GM12874 (cell line): ENCODE results near the gene ITGB5.

Experiments used
- TF ChIP-seq, protein P1 (sequence below): IDR thresholded peaks from 2 replicates; pipeline ENCODE4 v1.5.1; 2011; ENCODE audit warnings: low read depth, mild to moderate bottlenecking, control low read depth, low read length, moderate library complexity; ENCODE audit not compliant: insufficient read depth

Gene ITGB5

DNA sequence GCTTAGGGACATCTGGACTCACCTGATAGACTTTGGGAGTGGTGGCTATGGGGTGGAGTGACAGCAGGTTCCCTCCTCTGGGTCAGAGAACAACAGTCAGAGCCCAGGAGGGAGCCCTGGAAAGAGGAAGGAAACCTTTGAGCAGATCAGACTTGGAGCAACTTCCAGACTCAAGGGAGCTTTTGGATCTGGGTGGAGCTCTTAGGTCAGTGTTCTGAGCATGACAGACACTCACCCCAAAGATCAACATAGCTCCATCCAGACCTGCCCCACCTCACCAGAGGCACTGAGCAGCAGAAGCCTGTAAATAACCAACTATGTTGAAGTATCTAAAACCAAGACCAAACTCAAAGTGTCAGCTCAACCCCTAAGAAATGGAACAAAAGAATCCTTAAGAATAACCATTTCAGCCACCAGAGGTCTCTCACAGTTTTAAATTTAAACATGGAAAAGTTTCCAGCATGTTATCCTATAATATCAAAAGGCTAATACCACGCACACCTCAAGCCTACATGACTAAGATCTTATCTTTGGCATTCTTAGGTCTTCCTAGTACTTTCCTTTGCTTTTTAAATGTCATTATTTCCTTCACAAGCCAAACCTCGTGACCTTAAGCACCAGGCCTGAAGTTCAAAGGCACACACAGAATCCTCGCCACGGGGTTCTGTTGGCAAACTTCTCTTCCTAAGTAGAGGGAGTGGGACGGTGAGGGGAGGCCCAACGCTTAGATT is 100.5 kb downstream of the ITGB5 start:
- TF ChIP-seq, protein P1, sequence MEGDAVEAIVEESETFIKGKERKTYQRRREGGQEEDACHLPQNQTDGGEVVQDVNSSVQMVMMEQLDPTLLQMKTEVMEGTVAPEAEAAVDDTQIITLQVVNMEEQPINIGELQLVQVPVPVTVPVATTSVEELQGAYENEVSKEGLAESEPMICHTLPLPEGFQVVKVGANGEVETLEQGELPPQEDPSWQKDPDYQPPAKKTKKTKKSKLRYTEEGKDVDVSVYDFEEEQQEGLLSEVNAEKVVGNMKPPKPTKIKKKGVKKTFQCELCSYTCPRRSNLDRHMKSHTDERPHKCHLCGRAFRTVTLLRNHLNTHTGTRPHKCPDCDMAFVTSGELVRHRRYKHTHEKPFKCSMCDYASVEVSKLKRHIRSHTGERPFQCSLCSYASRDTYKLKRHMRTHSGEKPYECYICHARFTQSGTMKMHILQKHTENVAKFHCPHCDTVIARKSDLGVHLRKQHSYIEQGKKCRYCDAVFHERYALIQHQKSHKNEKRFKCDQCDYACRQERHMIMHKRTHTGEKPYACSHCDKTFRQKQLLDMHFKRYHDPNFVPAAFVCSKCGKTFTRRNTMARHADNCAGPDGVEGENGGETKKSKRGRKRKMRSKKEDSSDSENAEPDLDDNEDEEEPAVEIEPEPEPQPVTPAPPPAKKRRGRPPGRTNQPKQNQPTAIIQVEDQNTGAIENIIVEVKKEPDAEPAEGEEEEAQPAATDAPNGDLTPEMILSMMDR: no peak

DNA sequence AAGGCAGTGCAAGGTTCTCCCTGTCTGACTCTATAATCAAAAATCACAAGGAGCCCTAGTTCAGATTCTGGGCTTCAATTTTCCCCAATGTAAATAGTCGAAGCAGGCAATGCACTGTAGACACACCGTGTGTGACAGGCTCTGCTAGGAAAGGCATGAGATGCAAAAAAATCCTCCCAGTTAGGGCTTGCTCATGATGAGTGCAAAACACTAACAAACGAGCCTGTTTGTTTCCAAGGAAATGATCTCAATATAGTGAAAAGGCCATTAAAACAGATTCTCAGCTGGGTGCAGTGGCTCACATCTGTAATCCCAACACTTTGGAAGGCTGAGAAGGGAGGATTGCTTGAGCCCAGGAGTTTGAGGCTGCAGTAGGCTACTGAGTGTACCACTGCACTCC is 101.2 kb downstream of the ITGB5 start:
- TF ChIP-seq, protein P1: no peak

DNA sequence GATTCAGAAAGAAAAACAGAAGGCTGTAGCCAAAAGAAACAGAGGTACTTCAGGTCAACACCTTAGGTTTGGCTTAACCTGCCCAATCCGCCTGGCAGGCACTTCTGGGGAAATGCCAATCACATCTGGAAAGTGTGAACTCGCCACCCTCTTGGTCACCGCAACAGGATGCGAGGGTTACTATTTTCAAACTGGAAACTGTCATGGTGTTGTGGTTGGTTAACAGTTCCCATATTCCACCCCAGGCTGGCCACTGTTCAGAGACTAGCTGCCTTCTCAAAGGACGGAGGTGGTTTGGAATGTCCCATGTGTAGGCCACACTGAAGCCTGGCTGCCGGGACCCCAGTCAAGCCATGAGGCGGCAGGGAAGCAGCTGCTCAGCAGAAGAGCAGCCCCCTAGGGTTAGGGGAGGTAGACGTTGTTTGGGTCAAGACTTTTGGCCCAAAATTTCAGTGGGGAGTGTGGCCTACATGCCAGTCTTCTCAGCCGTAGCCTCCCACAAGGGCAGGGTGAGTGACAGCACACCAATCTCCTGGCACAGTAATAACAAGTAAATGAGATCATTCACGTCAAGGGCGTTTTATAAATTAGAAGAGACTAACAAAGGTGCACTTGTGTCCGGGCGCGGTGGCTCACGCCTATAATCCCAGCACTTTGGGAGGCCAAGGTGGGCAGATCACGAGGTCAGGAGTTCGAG is 102.3 kb downstream of the ITGB5 start:
- TF ChIP-seq, protein P1: no peak

DNA sequence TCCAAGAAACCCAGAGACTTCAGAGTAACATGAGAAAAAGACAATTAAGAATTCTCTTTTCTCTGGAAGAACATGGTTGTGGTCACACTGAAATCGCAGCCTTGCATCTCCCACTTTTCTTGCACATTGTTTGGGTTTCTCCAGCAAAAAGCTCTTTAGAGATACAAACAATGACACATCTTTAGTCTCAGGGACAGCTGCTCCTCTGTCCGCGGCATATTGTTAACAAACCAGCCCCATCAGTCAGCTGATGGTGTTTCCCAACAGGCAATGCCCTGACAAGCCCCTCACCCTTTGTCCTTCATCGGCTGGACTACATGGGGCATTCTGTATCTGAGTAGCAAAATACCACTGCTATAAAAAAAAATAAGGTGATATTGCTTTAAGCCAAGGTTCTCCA is 103.5 kb downstream of the ITGB5 start:
- TF ChIP-seq, protein P1: no peak

DNA sequence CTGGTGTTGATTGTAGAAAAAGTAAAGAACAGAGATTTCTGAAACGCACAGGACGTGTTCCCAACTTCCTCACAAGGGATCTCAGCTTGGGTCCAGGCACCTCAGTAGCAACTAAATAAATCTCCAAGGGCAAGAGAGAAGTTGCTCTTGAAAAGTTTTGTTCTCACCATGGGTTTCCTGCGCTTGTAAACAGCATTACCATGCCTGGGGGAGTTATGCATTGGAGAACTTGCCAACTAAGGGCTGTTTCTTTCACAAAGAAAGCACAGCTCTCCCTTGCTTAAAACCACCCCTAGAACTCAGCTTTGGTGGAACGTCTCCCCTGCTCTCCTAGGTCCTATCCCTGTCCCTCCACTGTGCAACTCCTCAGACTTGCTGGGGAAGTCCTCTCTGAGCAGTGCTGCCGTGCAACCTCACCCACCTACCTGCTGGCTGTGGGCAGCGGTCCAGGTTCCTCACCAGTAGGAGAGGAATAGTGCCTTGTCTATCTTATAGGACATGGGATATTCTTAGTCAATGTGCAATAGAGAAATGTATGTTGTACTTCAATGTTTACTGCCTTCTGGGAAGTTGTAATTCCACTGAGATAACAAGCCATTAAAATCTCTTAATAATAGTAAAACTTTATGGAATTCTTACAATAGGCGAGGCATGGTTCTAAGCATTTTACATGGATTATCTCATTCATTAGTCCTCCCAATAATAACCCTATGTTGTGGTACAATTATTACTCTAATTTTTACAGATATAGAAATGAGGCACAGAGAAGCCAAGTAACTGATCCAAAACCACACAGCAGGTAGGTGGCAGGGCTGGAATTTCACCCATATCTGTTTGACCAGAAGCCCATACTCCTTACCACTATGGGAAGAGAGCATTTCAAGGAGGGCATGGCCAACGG is 105.4 kb downstream of the ITGB5 start:
- TF ChIP-seq, protein P1: no peak

DNA sequence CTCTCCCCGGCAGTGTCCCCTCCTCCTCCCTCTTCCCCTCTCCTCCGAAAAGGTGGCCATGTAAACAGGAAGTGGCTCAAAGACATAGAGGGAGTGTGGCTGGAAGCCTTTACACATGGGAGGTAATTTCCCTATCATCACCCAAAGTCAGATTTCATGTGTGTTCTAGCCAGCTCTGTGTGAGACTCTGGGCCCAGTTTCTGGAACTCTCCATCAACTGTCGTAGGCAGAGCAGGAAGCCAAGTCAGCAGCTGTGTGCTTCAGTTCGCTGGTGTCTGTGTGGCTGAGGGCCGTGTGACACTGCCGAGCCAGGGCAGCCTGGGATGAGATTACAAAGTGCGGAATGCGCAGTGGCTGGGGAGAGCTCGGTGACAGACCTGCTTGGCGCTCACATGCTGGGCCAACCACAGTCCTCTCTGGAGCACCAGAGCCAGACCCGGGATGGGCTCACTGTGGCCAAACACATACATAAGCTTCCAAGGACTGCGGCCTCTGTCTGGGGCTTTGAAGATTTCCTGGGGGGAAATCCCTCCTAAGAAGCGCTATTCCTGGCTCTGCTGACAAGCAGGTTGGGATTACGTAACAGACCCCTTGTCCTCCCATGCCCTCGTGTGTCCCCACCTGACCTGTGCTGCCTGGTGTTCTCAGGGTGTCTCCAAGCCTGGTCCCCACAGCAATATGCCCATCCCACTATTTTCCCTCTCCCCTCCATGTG is 106.2 kb downstream of the ITGB5 start:
- TF ChIP-seq, protein P1: no peak
